NB4 (cell line): ENCODE measurements around the gene SEZ6.

Source experiments
- CTCF ChIP-seq: IDR thresholded peaks from one replicate; pipeline ENCODE4 v1.5.1; 2012; ENCODE audit warnings: low read depth, low read length
- MAX ChIP-seq: IDR thresholded peaks from 2 replicates; pipeline ENCODE4 v1.6.1; 2011; ENCODE audit warnings: low read depth, low read length
- POLR2A ChIP-seq: IDR thresholded peaks from 2 replicates; pipeline ENCODE4 v1.6.1; 2011; ENCODE audit warnings: mild to moderate bottlenecking; ENCODE audit not compliant: insufficient read length; ENCODE audit errors: extremely low read depth

- TF ChIP-seq CTCF = no peak
- TF ChIP-seq MAX = no peak
- no peak for TF ChIP-seq POLR2A
Measured at GRCh38 chr17:28989028-28989427, 16.8 kb downstream of the SEZ6 start.
